ENCODE results near the gene PARP1. TPM values are rescaled to one million over a fixed set of nuclear protein-coding genes. Genes with fewer than 3 reads are reported as not detected.

Gene PARP1
- 64.6 TPM for total RNA-seq

DNA sequence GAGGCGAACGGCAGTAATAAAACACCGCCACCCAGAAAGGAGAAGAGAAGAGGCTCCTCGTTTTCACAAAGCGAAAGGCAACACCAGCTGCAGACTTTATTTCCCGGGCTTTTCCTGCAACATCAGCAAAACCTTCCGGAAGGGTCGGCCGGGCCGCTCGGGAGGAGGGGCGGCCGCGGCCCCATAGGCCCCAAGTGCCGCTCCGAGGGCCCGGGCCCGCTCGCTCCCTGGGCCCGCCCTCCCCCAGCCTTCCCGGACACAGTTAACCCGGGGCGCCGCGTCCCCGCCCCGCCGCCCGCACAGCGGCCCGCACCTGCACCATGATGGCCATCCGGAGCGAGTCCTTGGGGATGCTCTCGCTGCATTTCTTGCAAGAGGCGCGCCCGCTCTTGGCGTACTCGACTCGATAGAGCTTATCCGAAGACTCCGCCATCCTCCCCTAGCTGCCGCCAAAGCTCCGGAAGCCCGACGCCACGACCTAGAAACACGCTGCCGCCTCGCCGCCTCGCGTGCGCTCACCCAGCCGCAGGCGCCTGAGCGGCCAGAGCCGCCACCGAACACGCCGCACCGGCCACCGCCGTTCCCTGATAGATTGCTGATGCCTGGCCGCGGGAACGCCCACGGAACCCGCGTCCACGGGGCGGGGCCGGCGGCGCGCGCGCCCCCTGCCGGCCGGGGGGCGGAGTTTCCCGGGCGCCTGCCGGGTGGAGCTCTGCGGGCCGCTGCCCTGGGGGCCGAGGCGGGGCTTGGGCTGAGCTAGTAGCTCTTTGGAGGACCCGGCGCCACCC is at the start of gene PARP1:
Gene PARP1, minus strand, starts transcription at position 597 of the 788 bp plus-strand sequence. Its CDS starts 164 bp downstream, at position 433.
- peak within 1 kb of the TSS; percentile 85 for H3K27ac ChIP-seq
- intact Hi-C loops (cut with DNase I): no loop called here
- no peaks in the 10 kb centered on the region for H3K36me3 ChIP-seq
- H3K27me3 ChIP-seq: no peaks in the 10 kb centered on the region
- H3K4me1 ChIP-seq: peaks cover 47% of the 10 kb centered on the region
- DNase-seq (ENCODE audit: extremely low spot score in 2 of 2): no peak
- TF ChIP-seq, protein P1, sequence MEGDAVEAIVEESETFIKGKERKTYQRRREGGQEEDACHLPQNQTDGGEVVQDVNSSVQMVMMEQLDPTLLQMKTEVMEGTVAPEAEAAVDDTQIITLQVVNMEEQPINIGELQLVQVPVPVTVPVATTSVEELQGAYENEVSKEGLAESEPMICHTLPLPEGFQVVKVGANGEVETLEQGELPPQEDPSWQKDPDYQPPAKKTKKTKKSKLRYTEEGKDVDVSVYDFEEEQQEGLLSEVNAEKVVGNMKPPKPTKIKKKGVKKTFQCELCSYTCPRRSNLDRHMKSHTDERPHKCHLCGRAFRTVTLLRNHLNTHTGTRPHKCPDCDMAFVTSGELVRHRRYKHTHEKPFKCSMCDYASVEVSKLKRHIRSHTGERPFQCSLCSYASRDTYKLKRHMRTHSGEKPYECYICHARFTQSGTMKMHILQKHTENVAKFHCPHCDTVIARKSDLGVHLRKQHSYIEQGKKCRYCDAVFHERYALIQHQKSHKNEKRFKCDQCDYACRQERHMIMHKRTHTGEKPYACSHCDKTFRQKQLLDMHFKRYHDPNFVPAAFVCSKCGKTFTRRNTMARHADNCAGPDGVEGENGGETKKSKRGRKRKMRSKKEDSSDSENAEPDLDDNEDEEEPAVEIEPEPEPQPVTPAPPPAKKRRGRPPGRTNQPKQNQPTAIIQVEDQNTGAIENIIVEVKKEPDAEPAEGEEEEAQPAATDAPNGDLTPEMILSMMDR (IDR thresholded peaks at IDR 0.05): peak; percentile 20 to 91 (median 77)
- TF ChIP-seq POLR2A (IDR thresholded peaks at IDR 0.05) (peak in 1 of 2 donors; percentile 67), POLR2AphosphoS5 (IDR thresholded peaks at IDR 0.05; ENCODE audit: insufficient read depth in 1 of 2, low read depth in 1 of 2) (peak in 1 of 2 donors; percentile 79)
- H3K4me3 ChIP-seq: peak within 1 kb of the TSS; percentile 79
- no peaks in the 10 kb centered on the region for H3K9me3 ChIP-seq

DNA sequence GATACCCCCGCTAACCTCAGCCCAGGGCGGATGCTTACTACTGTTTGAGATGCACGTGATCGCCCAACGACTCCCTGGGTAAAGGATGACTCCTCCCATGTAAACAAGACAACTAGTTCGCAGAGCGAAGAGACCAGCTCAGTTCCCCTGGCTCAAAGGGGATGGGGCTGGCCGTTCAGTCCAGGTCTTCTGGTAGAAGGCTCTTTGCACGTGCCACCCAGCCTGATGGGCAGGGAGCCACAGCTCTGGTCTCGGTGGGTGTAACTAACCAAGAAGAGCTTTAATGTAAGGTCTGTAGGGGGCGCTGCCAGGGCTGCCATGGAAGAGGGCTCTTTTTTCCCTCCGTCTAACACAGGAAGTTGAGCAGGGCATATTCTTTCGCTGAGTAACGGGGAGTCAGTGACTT is 49.4 kb upstream of the PARP1 start:
- Histone ChIP-seq H3K36me3 (no peaks in the 10 kb centered on the region), H3K9me3 (no peaks in the 10 kb centered on the region), H3K27ac (no peak overlapping the region), H3K4me3 (no peak overlapping the region), H3K4me1 (no peaks in the 10 kb centered on the region), H3K27me3 (no peaks in the 10 kb centered on the region)
- intact Hi-C loops (cut with DNase I): no loop called here
- no peak for DNase-seq (ENCODE audit: extremely low spot score in 2 of 2)
- TF ChIP-seq POLR2A (IDR thresholded peaks at IDR 0.05) (no peak), POLR2AphosphoS5 (IDR thresholded peaks at IDR 0.05; ENCODE audit: insufficient read depth in 1 of 2, low read depth in 1 of 2) (no peak)
- TF ChIP-seq, protein P1 (IDR thresholded peaks at IDR 0.05): no peak

DNA sequence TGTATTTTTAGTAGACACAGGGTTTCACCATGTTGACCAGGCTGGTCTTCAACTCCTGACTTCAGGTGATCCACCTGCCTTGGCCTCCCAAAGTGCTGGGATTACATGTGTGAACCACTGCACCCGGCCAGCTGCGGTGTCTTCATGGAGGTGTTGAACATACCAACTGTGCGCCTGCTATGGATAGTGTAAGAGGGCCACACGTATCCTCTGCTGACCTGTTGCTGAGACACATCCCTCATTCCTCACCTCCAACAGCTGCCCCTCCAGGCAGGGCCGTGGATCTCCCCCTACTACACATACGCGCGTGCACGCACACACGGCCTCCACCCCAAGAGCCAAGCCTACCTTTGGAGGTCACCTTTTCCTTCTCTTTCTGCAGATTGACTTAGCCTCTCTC is 48.0 kb upstream of the PARP1 start:
- Histone ChIP-seq H3K27ac (no peak overlapping the region), H3K36me3 (no peaks in the 10 kb centered on the region), H3K4me1 (no peaks in the 10 kb centered on the region), H3K27me3 (no peaks in the 10 kb centered on the region), H3K9me3 (no peaks in the 10 kb centered on the region), H3K4me3 (no peak overlapping the region)
- DNase-seq (ENCODE audit: extremely low spot score in 2 of 2): no peak
- intact Hi-C loops (cut with DNase I): no loop called here
- TF ChIP-seq POLR2AphosphoS5 (IDR thresholded peaks at IDR 0.05; ENCODE audit: insufficient read depth in 1 of 2, low read depth in 1 of 2) (no peak), POLR2A (IDR thresholded peaks at IDR 0.05) (no peak)
- TF ChIP-seq, protein P1 (IDR thresholded peaks at IDR 0.05): no peak

DNA sequence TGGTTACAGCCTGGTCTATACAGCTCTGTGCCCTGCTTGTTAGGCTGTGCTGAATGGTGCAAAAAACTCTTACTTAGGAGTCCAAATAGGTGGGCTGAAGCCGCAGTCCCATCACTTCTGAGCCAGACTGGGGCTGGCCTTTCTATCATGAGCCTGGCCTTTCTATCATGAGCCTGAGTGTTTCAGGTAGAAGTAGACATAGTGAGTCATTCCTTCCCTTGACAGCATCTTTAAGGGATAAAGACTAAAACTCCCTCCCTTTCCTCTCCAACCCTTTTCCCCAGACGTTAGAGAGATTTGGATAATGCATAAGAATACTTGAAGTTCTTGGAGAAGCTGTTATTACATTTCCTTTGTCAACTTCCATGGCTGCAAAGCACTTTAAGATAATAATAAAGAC is 46.5 kb upstream of the PARP1 start:
- intact Hi-C loops (cut with DNase I): no loop called here
- TF ChIP-seq POLR2AphosphoS5 (IDR thresholded peaks at IDR 0.05; ENCODE audit: insufficient read depth in 1 of 2, low read depth in 1 of 2) (no peak), POLR2A (IDR thresholded peaks at IDR 0.05) (no peak)
- TF ChIP-seq, protein P1 (IDR thresholded peaks at IDR 0.05): no peak

More for the DNA sequence above, 46.5 kb upstream of the PARP1 start:
- Histone ChIP-seq H3K36me3 (no peaks in the 10 kb centered on the region), H3K9me3 (no peaks in the 10 kb centered on the region), H3K4me3 (no peak overlapping the region), H3K27me3 (no peaks in the 10 kb centered on the region), H3K27ac (no peak overlapping the region), H3K4me1 (no peaks in the 10 kb centered on the region)
- DNase-seq (ENCODE audit: extremely low spot score in 2 of 2): no peak
